T-helper 1 cell (primary cell): ENCODE results near the gene DUS1L.

Experiments
- DNase-seq, 5 donors: peaks; one replicate each; pipeline ENCODE4 v3.0.0-alpha.2; 2012 to 2020

Gene DUS1L

GRCh38 chr17:82100502-82101298 lies 35.1 kb upstream of the DUS1L start:
- DNase-seq = no peak

GRCh38 chr17:82098939-82099763 lies 33.5 kb upstream of the DUS1L start:
- DNase-seq = peak in 1 of 5 donors; percentile 10

- peak; percentile 85 to 94 (median 86) for DNase-seq
Observed at GRCh38 chr17:82098169-82098938, 32.8 kb upstream of the DUS1L start, which contains the start of gene FASN. Gene FASN (minus strand): TSS chr17:82098236. CDS start chr17:82096445, 1,791 bp downstream.

GRCh38 chr17:82097919-82098168 lies 32.2 kb upstream of the DUS1L start:
- DNase-seq = no peak

GRCh38 chr17:82097184-82097918 lies 31.7 kb upstream of the DUS1L start:
- peak in 3 of 5 donors; percentile 14 to 33 (median 24) for DNase-seq

- DNase-seq = peak in 1 of 5 donors; percentile 13
Observed at GRCh38 chr17:82096709-82097183, 31.1 kb upstream of the DUS1L start.

GRCh38 chr17:82095777-82096708 lies 30.4 kb upstream of the DUS1L start:
- DNase-seq = peak in 1 of 5 donors; percentile 8

GRCh38 chr17:82094931-82095776 lies 29.6 kb upstream of the DUS1L start:
- peak in 1 of 5 donors; percentile 10 for DNase-seq

- peak in 1 of 5 donors; percentile 13 for DNase-seq
Observed at GRCh38 chr17:82092995-82093751, 27.6 kb upstream of the DUS1L start.

- DNase-seq = no peak
Observed at GRCh38 chr17:82092628-82092994, 27.0 kb upstream of the DUS1L start.

GRCh38 chr17:82092094-82092586 lies 26.5 kb upstream of the DUS1L start:
- DNase-seq = no peak

GRCh38 chr17:82091264-82092066 lies 25.9 kb upstream of the DUS1L start:
- peak in 1 of 5 donors; percentile 12 for DNase-seq

- DNase-seq = peak in 1 of 5 donors; percentile 12
Observed at GRCh38 chr17:82090549-82091263, 25.1 kb upstream of the DUS1L start.

- DNase-seq = peak in 1 of 5 donors; percentile 9
Observed at GRCh38 chr17:82089723-82090548, 24.3 kb upstream of the DUS1L start.

GRCh38 chr17:82088838-82089722 lies 23.5 kb upstream of the DUS1L start:
- peak in 1 of 5 donors; percentile 12 for DNase-seq
